Measurements from ENCODE around the gene KIZ. TPM values are rescaled to one million over a fixed set of nuclear protein-coding genes. Genes with fewer than 3 reads are reported as not detected.

KIZ gene
- polyA plus RNA-seq, 1 donor = 12.9 TPM

- Histone ChIP-seq H3K4me3 (ENCODE audit: low read length) (no peak overlapping the region), H3K4me1 (ENCODE audit: control insufficient read depth, insufficient read depth, low read length) (no peaks in the 10 kb centered on the region), H3K9me3 (ENCODE audit: control insufficient read depth, low read depth, low read length) (no peaks in the 10 kb centered on the region), H3K27me3 (ENCODE audit: control insufficient read depth, insufficient read depth, low read length) (no peaks in the 10 kb centered on the region), H3K27ac (ENCODE audit: low read length) (no peak overlapping the region), H3K36me3 (ENCODE audit: control insufficient read depth, insufficient read depth, low read length) (no peaks in the 10 kb centered on the region)
- DNase-seq = peak in 1 of 2 donors; percentile 14
- whole genome bisulfite sequencing (ENCODE audit: insufficient coverage, low lambda C conversion rate) = no CpG with 5 or more reads among the region's 3 CpGs
Measured at GRCh38 chr20:21280522-21281016, 154.7 kb downstream of the KIZ start.

- Histone ChIP-seq H3K27ac (ENCODE audit: low read length) (no peak overlapping the region), H3K4me1 (ENCODE audit: control insufficient read depth, insufficient read depth, low read length) (no peaks in the 10 kb centered on the region), H3K4me3 (ENCODE audit: low read length) (no peak overlapping the region), H3K9me3 (ENCODE audit: control insufficient read depth, low read depth, low read length) (no peaks in the 10 kb centered on the region), H3K36me3 (ENCODE audit: control insufficient read depth, insufficient read depth, low read length) (no peaks in the 10 kb centered on the region), H3K27me3 (ENCODE audit: control insufficient read depth, insufficient read depth, low read length) (peaks cover 2% of the 10 kb centered on the region)
- peak in 1 of 2 donors; percentile 41 for DNase-seq
- WGBS (ENCODE audit: insufficient coverage, low lambda C conversion rate) = 0% methylated on average over 1 of the region's 4 CpGs
Measured at GRCh38 chr20:21286775-21287174, 160.9 kb downstream of the KIZ start.

GRCh38 chr20:21288587-21289370, 162.9 kb downstream of the KIZ start:
- no peaks in the 10 kb centered on the region for H3K36me3 ChIP-seq (ENCODE audit: control insufficient read depth, insufficient read depth, low read length)
- no peaks in the 10 kb centered on the region for H3K4me1 ChIP-seq (ENCODE audit: control insufficient read depth, insufficient read depth, low read length)
- no peaks in the 10 kb centered on the region for H3K9me3 ChIP-seq (ENCODE audit: control insufficient read depth, low read depth, low read length)
- H3K27me3 ChIP-seq (ENCODE audit: control insufficient read depth, insufficient read depth, low read length) = peaks cover 2% of the 10 kb centered on the region
- no CpG with 5 or more reads among the region's 14 CpGs for WGBS (ENCODE audit: insufficient coverage, low lambda C conversion rate)
- no peak overlapping the region for H3K27ac ChIP-seq (ENCODE audit: low read length)
- H3K4me3 ChIP-seq (ENCODE audit: low read length) = no peak overlapping the region
- DNase-seq = peak in 1 of 2 donors; percentile 48

DNA sequence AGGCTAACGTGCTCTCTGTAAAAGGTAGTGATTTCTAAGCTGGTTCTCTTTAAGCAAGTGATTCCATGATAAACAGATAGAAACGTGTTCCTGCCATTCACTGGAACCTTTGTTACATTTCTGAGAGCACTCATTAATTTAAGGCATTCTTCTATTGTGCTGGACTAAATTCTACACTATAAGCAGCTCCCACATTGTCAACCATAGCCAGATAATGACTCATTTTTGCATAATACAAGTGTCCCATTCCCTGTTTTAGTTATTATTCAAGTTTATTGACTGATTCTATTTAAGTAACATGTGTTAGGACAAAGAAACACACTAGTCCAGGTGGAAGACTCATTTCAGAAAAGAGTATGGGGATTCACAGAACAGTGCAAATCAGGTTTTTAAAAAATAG, 163.8 kb downstream of the KIZ start:
- H3K27me3 ChIP-seq (ENCODE audit: control insufficient read depth, insufficient read depth, low read length) = peaks cover 2% of the 10 kb centered on the region
- H3K36me3 ChIP-seq (ENCODE audit: control insufficient read depth, insufficient read depth, low read length) = no peaks in the 10 kb centered on the region
- H3K27ac ChIP-seq (ENCODE audit: low read length) = no peak overlapping the region
- no peaks in the 10 kb centered on the region for H3K4me1 ChIP-seq (ENCODE audit: control insufficient read depth, insufficient read depth, low read length)
- WGBS (ENCODE audit: insufficient coverage, low lambda C conversion rate) = no CpG with 5 or more reads among the region's 2 CpGs
- no peak overlapping the region for H3K4me3 ChIP-seq (ENCODE audit: low read length)
- no peak for DNase-seq
- H3K9me3 ChIP-seq (ENCODE audit: control insufficient read depth, low read depth, low read length) = no peaks in the 10 kb centered on the region

DNA sequence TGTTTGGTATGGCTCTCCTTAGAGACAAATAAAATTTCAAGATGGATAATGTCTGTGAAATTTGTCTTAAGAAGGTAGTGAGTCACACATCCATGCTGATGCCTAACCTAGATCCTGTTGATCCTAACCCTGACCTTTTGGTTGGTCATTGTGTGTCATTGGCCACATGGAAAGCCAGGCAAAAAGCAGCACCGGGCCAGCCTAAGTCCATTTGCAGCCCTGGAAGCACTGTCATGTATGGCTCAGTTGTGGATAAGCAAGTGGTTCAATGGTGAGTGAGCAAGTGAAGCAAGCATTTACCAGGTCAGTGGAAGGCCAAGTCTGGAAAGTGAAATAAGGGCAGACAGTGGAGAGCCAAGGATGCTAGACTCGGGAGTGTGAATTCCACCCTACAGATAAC, 165.1 kb downstream of the KIZ start:
- Histone ChIP-seq H3K4me1 (ENCODE audit: control insufficient read depth, insufficient read depth, low read length) (no peaks in the 10 kb centered on the region), H3K27me3 (ENCODE audit: control insufficient read depth, insufficient read depth, low read length) (peaks cover 2% of the 10 kb centered on the region), H3K36me3 (ENCODE audit: control insufficient read depth, insufficient read depth, low read length) (no peaks in the 10 kb centered on the region), H3K9me3 (ENCODE audit: control insufficient read depth, low read depth, low read length) (no peaks in the 10 kb centered on the region), H3K27ac (ENCODE audit: low read length) (no peak overlapping the region), H3K4me3 (ENCODE audit: low read length) (no peak overlapping the region)
- no CpG with 5 or more reads among the region's 2 CpGs for WGBS (ENCODE audit: insufficient coverage, low lambda C conversion rate)
- no peak for DNase-seq

GRCh38 chr20:21294755-21295154, 168.9 kb downstream of the KIZ start:
- H3K27ac ChIP-seq (ENCODE audit: low read length) = no peak overlapping the region
- WGBS (ENCODE audit: insufficient coverage, low lambda C conversion rate) = 93% methylated on average over 3 of the region's 5 CpGs
- H3K36me3 ChIP-seq (ENCODE audit: control insufficient read depth, insufficient read depth, low read length) = no peaks in the 10 kb centered on the region
- H3K4me3 ChIP-seq (ENCODE audit: low read length) = no peak overlapping the region
- H3K9me3 ChIP-seq (ENCODE audit: control insufficient read depth, low read depth, low read length) = no peaks in the 10 kb centered on the region
- H3K27me3 ChIP-seq (ENCODE audit: control insufficient read depth, insufficient read depth, low read length) = peaks cover 7% of the 10 kb centered on the region
- DNase-seq = no peak
- H3K4me1 ChIP-seq (ENCODE audit: control insufficient read depth, insufficient read depth, low read length) = no peaks in the 10 kb centered on the region

Other genes starting within 250 kb of the KIZ start
- not detected for gene LINC00237, start 19.7 kb upstream of the KIZ start, polyA plus RNA-seq
- 52.7 TPM for gene XRN2, start 177.2 kb downstream of the KIZ start, polyA plus RNA-seq